K562 (cell line): ENCODE data around the gene NOP16. TPM values are rescaled to one million over a fixed set of nuclear protein-coding genes. Genes with fewer than 3 reads are reported as not detected.
A peak's percentile ranks its signal among the peaks of the same experiment; 100 is the strongest.

Source experiments
- ARID1B ChIP-seq: fragments of 450-650 bp; IDR thresholded peaks from 2 replicates; pipeline ENCODE4 v1.6.1; 2016; ENCODE audit warnings: antibody characterized with exemption, mild to moderate bottlenecking, inconsistent platforms
- CBFA2T3 ChIP-seq: fragments of 450-650 bp; IDR thresholded peaks from 2 replicates; pipeline ENCODE4 v1.6.1; 2017
- CTBP1 ChIP-seq: fragments of 450-650 bp; IDR thresholded peaks from 2 replicates; pipeline ENCODE4 v1.6.1; 2016; ENCODE audit warnings: borderline replicate concordance
- EHMT2 ChIP-seq: fragments of 450-650 bp; IDR thresholded peaks from 2 replicates; pipeline ENCODE4 v1.6.1; 2018; ENCODE audit warnings: antibody characterized with exemption
- EP400 ChIP-seq: fragments of 450-650 bp; IDR thresholded peaks from 2 replicates; pipeline ENCODE4 v1.6.1; 2017; ENCODE audit warnings: antibody characterized with exemption, mild to moderate bottlenecking, moderate library complexity
- GATA2 ChIP-seq: sonication (generic); formaldehyde crosslinking; IDR thresholded peaks from 2 replicates; pipeline ENCODE4 v1.4.0; 2020; ENCODE audit warnings: mild to moderate bottlenecking, missing genetic modification reagents
- JUND ChIP-seq, 2 experiments: IDR thresholded peaks; 2 replicates in 1 of 2; 3 replicates in 1 of 2; pipeline ENCODE4 v1.6.1; 2011; ENCODE audit warnings: borderline replicate concordance in 2 of 2, low read depth in 2 of 2, low read length in 2 of 2, improper control_type of control experiment in 1 of 2, missing biosample characterization in 1 of 2, missing genetic modification characterization in 1 of 2, missing genetic modification reagents in 1 of 2
- NFRKB ChIP-seq: fragments of 450-650 bp; IDR thresholded peaks from 2 replicates; pipeline ENCODE4 v1.6.1; 2016; ENCODE audit warnings: low read depth
- NR4A1 ChIP-seq, 2 experiments: fragments of 250-450 bp in 1 of 2; fragments of 450-650 bp in 1 of 2; sonication (Bioruptor Pico) in 1 of 2; IDR thresholded peaks; 2 replicates each; pipeline versions ENCODE4 v1.4.0 to v1.6.1; 2016 to 2020; ENCODE audit warnings: mild to moderate bottlenecking in 2 of 2, missing compliant biosample characterization in 1 of 2, missing genetic modification characterization in 1 of 2, moderate library complexity in 1 of 2
- PBX2 ChIP-seq, 2 experiments: IDR thresholded peaks in 1 of 2; conservative IDR thresholded peaks in 1 of 2; 2 replicates each; pipeline ENCODE4 v1.6.1; 2016; ENCODE audit warnings: low read depth in 2 of 2, mild to moderate bottlenecking in 1 of 2, missing compliant biosample characterization in 1 of 2, missing genetic modification characterization in 1 of 2, moderate library complexity in 1 of 2
- ZNF316 ChIP-seq: fragments of 450-650 bp; IDR thresholded peaks from 2 replicates; pipeline ENCODE4 v1.6.1; 2016
- ZNF395 ChIP-seq: fragments of 200-800 bp; sonication (Bioruptor generic); IDR thresholded peaks from 2 replicates; pipeline ENCODE4 v1.6.1; 2017; ENCODE audit warnings: missing genetic modification characterization, missing compliant biosample characterization
- polyA plus RNA-seq, 8 experiments: library from polyadenylated mRNA; depleted of rRNA in 4 of 8; stranded (reverse) in 5 of 8; unstranded in 3 of 8; fragments of >200 nt; fragmentation: Nextera tagmentation in 2 of 8; fragmentation: Illumina TruSeq in 1 of 8; extraction: Ambion mirVana in 2 of 8; extraction: Trizol in 1 of 8; gene quantifications; 2 replicates each; pipeline versions ENCODE4 v1.2.1 to v1.2.3, GENCODE V29; 2011 to 2014; ENCODE audit warnings: inconsistent platforms in 1 of 8, missing spikeins in 1 of 8
- total RNA-seq, 7 experiments: library from RNA; depleted of rRNA in 6 of 7; stranded (reverse); fragments of >200 nt in 6 of 7; fragmentation: Illumina TruSeq in 2 of 7; extraction: Trizol in 2 of 7; gene quantifications; 2 replicates each; pipeline versions ENCODE4 v1.2.1 to v1.2.3, GENCODE V29; 2011 to 2021; ENCODE audit warnings: low replicate concordance in 1 of 7
- TF ChIP-seq, protein P1 (sequence below): fragments of 450-650 bp; IDR thresholded peaks from 2 replicates; pipeline ENCODE4 v1.6.1; 2017; ENCODE audit warnings: antibody characterized with exemption, mild to moderate bottlenecking
- TF ChIP-seq, protein P2 (sequence below), 2 experiments: fragments of 450-650 bp in 1 of 2; sonication (generic) in 1 of 2; formaldehyde crosslinking in 1 of 2; IDR thresholded peaks in 1 of 2; conservative IDR thresholded peaks in 1 of 2; 2 replicates each; pipeline versions ENCODE4 v1.6.1 to v1.8.1; 2016 to 2023; ENCODE audit warnings: mild to moderate bottlenecking in 2 of 2, moderate library complexity in 2 of 2, inconsistent platforms in 1 of 2, missing genetic modification reagents in 1 of 2
- TF ChIP-seq, protein P3 (sequence below): fragments of 450-650 bp; IDR thresholded peaks from 2 replicates; pipeline ENCODE4 v1.6.1; 2014; ENCODE audit warnings: low read depth, mild to moderate bottlenecking, moderate library complexity, borderline replicate concordance

The NOP16 gene
- total and polyA plus RNA-seq, 9 of the 15 experiments (the other 6 are each of a cell fraction or from before 2014, with no cell fraction given) = 92.5 to 342 (median 148) TPM

DNA sequence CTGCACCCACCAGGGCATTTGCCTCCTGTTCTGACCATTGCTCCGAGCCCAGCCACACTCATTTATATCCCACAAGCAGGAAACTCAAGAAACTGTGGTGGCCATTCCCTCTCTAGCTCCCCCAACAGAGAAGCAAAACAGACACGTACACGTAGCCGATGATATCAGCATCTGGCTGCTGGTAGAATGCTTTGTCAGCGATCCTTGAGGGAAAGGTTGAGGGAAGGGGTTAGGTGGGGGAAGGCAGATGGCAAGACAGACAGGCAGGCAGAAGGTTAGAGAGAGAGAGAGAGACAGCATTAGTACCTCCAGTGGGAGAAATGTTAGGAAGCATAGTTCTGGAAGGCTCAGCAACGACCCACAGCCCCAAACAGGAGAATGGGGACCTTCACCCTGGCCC lies 7.9 kb upstream of the NOP16 start (continued):
- TF ChIP-seq ZNF395 (CRISPR knock-in tag) (peak; percentile 51; the same call in 1 of the 2 replicates), CBFA2T3 (peak; percentile 26; the same call in 1 of the 2 replicates), JUND (IDR thresholded peaks at IDR 0.05; ENCODE audit: borderline replicate concordance, low read depth, low read length) (peak; percentile 48; the same call in 1 of the 2 replicates), JUND (tag; IDR thresholded peaks at IDR 0.05; ENCODE audit: borderline replicate concordance, low read depth, low read length) (peak; percentile 63; the same call in 1 of the 3 replicates), EP400 (peak; percentile 65), CTBP1 (peak; percentile 26; the same call in 1 of the 2 replicates), ARID1B (peak; percentile 63), ZNF316 (peak; percentile 100), GATA2 (CRISPR knock-in tag) (peak; percentile 59; the same call in 1 of the 2 replicates), PBX2 (CRISPR knock-in tag; IDR thresholded peaks at IDR 0.05; ENCODE audit: low read depth) (no peak), PBX2 (tag; conservative IDR thresholded peaks at IDR 0.05; ENCODE audit: low read depth) (peak; percentile 33; the same call in 1 of the 2 replicates), EHMT2 (0 out of 2 replicates have a peak, but pooled peaks have one; percentile 28), NFRKB (0 out of 2 replicates have a peak, but pooled peaks have one; percentile 16), NR4A1 (CRISPR knock-in tag; IDR thresholded peaks at IDR 0.05) (no peak), NR4A1 (tag; IDR thresholded peaks at IDR 0.05) (no peak)
- TF ChIP-seq, protein P1, sequence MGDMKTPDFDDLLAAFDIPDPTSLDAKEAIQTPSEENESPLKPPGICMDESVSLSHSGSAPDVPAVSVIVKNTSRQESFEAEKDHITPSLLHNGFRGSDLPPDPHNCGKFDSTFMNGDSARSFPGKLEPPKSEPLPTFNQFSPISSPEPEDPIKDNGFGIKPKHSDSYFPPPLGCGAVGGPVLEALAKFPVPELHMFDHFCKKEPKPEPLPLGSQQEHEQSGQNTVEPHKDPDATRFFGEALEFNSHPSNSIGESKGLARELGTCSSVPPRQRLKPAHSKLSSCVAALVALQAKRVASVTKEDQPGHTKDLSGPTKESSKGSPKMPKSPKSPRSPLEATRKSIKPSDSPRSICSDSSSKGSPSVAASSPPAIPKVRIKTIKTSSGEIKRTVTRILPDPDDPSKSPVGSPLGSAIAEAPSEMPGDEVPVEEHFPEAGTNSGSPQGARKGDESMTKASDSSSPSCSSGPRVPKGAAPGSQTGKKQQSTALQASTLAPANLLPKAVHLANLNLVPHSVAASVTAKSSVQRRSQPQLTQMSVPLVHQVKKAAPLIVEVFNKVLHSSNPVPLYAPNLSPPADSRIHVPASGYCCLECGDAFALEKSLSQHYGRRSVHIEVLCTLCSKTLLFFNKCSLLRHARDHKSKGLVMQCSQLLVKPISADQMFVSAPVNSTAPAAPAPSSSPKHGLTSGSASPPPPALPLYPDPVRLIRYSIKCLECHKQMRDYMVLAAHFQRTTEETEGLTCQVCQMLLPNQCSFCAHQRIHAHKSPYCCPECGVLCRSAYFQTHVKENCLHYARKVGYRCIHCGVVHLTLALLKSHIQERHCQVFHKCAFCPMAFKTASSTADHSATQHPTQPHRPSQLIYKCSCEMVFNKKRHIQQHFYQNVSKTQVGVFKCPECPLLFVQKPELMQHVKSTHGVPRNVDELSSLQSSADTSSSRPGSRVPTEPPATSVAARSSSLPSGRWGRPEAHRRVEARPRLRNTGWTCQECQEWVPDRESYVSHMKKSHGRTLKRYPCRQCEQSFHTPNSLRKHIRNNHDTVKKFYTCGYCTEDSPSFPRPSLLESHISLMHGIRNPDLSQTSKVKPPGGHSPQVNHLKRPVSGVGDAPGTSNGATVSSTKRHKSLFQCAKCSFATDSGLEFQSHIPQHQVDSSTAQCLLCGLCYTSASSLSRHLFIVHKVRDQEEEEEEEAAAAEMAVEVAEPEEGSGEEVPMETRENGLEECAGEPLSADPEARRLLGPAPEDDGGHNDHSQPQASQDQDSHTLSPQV = peak; percentile 75
- TF ChIP-seq, protein P2, sequence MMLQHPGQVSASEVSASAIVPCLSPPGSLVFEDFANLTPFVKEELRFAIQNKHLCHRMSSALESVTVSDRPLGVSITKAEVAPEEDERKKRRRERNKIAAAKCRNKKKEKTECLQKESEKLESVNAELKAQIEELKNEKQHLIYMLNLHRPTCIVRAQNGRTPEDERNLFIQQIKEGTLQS (IDR thresholded peaks at IDR 0.05) = peak; percentile 57; the same call in 1 of the 2 replicates
- TF ChIP-seq, protein P2 (CRISPR knock-in tag; conservative IDR thresholded peaks at IDR 0.05) = no peak
- TF ChIP-seq, protein P3, sequence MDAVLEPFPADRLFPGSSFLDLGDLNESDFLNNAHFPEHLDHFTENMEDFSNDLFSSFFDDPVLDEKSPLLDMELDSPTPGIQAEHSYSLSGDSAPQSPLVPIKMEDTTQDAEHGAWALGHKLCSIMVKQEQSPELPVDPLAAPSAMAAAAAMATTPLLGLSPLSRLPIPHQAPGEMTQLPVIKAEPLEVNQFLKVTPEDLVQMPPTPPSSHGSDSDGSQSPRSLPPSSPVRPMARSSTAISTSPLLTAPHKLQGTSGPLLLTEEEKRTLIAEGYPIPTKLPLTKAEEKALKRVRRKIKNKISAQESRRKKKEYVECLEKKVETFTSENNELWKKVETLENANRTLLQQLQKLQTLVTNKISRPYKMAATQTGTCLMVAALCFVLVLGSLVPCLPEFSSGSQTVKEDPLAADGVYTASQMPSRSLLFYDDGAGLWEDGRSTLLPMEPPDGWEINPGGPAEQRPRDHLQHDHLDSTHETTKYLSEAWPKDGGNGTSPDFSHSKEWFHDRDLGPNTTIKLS = peak; percentile 65; the same call in 1 of the 2 replicates
